ENCODE measurements around the gene GPAT3.
"Not testable (repeated sequence)": the region's sequence is repeated elsewhere in the genome, so short reads cannot be mapped to it uniquely, and the experiment has no call there.

GPAT3 gene

DNA sequence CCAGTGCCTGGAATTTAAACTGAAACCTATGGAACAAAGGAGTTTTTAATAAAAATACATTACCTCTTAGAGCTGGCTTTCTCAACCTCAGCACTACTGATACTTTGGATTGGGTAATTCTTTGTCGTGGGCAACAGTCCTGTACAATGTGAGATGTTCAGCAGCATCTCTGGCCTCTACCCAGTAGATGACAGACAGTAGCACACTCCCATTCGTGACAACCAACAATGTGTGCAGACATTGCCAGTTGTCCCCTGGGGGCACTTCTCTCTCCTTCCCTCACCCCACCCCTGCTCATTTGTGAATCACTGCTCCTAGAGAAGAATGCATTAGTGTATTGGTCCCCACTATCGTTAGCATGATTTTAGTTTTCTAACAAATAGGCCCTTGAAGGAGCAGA is 16.2 kb downstream of the GPAT3 start:
- DNase-seq (ENCODE audit: low read depth in 2 of 2): no peak

DNA sequence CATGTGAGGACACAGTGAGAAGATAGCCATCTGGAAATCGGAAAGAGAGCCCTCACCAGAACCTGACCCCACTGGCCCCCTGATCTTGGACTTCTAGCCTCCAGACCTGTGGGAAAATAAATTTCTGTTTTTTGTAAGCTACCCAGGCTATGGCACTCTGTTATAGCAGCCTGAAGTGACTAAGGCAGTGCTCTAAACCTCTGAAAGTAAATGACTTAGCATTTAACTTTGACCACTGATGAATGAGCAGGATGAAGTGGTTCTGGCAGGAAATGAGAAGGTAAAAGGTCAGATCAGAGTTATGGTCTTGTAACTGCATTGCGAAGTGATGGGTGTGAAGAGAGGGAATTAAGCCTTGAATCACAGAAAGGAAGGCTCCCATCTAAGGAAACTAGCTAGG is 17.0 kb downstream of the GPAT3 start:
- DNase-seq (ENCODE audit: low read depth in 2 of 2): no peak

GRCh38 chr4:83556006-83556707 is 20.2 kb downstream of the GPAT3 start:
- no peak for DNase-seq (ENCODE audit: low read depth in 2 of 2)

GRCh38 chr4:83556816-83557215 is 20.9 kb downstream of the GPAT3 start:
- no peak for DNase-seq (ENCODE audit: low read depth in 2 of 2)

- no peak for DNase-seq (ENCODE audit: low read depth in 2 of 2)
These were observed 22.2 kb downstream of the GPAT3 start for GRCh38 chr4:83558059-83558653.

GRCh38 chr4:83558680-83559079 is 22.8 kb downstream of the GPAT3 start:
- DNase-seq (ENCODE audit: low read depth in 2 of 2): no peak

GRCh38 chr4:83560523-83560922 is 24.6 kb downstream of the GPAT3 start:
- DNase-seq (ENCODE audit: low read depth in 2 of 2): no peak

DNA sequence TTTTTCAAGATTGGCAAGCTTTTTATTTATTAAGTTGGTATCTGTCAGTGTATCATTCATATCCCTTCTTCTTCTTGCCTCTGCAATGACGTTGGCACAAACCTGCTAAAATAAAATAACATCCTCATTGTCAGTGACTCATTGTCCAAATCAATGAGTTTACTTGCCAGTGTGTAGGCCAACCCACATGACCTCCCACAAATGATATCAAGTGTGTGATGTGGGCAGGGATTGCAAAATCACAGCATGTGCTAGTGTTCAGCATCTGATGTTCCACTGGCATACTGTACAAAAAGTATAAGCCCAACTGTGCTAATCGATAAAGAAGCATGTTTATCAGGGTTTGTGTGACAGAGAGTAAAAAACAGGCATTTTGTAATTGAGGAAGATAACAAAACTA is 25.5 kb downstream of the GPAT3 start:
- DNase-seq (ENCODE audit: low read depth in 2 of 2): no peak

DNA sequence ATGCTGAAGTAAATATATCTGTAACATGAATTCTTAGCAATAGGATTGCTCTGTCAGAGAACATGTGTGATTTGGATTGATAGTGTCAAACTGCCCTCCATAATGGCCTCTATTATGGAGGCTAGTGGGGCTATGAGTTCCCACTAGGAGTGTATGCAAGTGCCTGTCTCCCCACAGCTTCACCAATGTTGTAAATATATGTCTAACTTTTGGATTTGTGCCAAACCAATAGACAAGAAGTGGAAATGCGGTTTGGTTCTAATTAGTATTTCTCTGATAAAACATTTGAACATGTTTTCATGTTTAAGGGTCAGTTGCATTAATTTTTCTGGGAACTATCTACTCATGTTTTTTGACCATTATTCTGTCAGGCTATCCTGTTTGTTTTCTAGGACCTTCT is 28.1 kb downstream of the GPAT3 start:
- DNase-seq (ENCODE audit: low read depth in 2 of 2): no peak

DNA sequence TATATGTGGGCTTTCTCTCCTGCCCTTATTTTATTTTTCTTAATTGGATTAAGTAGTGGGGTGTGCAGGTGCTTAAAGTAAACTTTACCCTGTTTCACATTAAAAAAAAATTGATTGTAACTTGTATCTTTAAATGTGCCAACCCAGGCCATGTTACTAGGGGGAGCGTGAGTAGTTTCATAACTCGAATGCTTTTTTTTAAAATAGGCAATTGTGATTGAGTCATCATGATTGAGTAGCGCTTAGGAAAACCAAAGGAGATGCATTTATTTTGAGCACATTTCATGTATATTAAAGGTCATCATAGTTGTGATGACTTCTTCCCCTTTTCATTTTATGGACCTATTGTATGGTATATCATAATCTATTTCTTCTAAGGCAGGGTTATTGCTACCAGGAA is 32.2 kb downstream of the GPAT3 start:
- no peak for DNase-seq (ENCODE audit: low read depth in 2 of 2)

DNA sequence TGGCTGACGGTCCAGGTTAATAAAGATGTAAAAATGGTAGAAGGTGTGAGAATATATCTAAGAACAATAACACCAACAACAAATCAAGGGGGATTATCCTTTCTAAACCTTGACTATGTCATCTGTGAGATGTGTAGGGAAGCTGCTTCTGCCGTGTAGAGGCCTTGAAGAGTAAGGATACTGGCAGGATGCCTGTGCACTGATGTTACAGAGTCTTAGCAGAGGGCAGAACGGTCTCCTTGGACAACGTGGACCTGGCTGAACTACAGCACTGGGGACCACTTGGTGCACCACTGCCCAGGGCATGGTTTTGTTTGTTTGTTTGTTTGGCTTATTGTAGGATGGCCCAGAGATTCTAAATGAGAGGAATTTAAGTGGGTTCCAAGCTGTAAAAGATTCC is 33.5 kb downstream of the GPAT3 start:
- no peak for DNase-seq (ENCODE audit: low read depth in 2 of 2)

- no peak for DNase-seq (ENCODE audit: low read depth in 2 of 2)
These were observed 34.1 kb downstream of the GPAT3 start for GRCh38 chr4:83569987-83570386.

DNA sequence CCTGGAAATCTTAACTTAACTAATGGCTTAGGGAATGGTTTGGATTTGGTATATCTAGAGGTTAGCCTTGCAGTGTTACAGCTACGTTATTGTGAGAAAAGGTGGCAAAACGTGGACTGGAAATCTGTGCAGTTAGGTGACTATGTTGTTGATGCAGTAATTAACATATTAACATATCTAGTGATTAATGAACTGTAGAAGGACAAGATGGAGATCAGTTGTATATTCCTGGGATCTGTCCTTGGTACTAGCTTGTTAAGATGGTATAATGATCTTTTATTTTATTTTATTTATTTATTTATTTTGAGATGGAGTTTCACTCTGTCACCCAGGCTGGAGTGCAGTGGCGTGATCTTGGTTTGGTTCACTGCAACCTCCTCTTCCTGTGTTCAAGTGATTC is 36.9 kb downstream of the GPAT3 start:
- no peak for DNase-seq (ENCODE audit: low read depth in 2 of 2)

DNA sequence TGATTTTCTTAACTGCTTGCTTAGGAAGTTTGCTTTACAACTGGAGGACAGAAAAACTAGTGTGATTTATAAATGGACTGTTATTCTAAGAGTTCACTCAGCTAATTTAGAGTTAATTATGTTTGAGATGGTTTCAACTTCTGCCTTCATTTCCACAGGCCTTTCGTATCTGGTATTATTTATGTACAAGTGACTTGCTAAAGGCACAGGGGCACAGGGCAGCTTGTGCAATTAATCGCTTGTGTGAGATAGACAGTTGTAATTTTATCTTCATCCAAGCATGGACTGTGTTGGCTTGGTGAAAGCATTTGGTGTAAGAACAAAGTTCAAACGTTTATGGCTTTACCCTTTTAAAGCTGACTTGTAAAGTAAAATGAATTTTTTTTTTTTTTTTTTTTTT is 38.3 kb downstream of the GPAT3 start:
- no peak for DNase-seq (ENCODE audit: low read depth in 2 of 2)

- not testable (repeated sequence) for DNase-seq (ENCODE audit: low read depth in 2 of 2)
These were observed 40.3 kb downstream of the GPAT3 start for GRCh38 chr4:83576237-83576636.

DNA sequence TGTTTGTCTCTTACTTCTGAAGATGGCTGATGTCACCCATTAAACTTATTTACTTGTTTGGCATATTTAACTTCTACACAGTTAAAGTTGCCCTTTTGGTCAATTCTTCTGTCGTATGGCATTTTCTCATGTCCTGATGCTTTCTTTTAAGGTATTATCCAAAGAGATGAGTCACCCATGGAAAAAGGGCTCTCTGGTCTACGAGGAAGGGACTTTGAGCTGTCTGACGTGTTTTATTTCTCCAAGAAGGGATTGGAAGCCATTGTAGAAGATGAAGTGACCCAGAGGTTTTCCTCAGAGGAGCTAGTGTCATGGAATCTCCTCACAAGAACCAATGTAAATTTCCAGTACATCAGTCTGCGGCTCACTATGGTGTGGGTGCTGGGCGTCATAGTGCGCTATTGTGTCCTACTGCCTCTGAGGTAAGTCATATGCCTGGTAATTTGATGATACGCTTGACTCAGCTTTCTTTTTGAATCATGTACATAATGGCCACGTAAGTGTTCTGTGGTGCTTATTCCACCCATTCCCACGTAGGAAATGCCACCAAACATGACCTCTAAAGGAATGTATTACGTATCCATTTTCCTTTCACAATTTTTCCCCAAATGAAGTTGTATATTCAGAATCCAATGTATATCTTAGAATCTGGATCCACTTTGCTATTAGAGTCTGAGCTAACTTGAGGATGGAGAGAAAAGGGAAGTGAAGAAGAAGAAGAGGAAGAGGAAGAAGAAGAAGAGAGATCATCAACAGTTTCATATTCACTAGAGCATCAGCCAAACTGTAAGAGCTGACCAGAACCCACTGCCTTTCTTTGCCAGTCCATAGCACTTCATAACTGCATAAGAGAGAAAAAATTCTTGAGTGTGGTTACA is 45.7 kb downstream of the GPAT3 start:
- DNase-seq (ENCODE audit: low read depth in 2 of 2): no peak

DNA sequence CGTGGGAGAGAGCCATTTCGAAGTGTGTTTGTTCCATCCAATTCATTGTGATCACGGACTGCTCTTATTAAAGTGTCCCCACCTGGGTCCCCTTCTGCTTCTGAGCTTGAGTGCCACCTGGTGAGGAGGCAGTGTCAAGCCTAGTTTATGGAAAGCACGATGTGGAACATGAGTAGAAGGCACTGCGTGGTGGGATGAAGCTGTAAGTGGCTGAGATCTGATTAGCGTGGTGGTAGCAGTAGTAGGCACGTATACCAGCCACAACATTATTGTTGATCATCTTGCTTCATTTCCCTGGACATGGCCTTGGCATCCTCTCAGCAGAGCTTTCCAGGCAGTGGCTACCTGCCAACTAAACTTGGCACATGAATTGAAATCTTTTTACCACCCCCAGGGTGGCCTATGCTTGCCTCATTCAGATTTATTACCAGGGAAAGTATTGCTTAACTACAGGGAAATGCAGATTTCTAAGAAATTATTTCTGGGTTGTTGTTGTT is 46.4 kb downstream of the GPAT3 start:
- DNase-seq (ENCODE audit: low read depth in 2 of 2): no peak

- no peak for DNase-seq (ENCODE audit: low read depth in 2 of 2)
These were observed 50.1 kb downstream of the GPAT3 start for GRCh38 chr4:83585982-83586508.

DNA sequence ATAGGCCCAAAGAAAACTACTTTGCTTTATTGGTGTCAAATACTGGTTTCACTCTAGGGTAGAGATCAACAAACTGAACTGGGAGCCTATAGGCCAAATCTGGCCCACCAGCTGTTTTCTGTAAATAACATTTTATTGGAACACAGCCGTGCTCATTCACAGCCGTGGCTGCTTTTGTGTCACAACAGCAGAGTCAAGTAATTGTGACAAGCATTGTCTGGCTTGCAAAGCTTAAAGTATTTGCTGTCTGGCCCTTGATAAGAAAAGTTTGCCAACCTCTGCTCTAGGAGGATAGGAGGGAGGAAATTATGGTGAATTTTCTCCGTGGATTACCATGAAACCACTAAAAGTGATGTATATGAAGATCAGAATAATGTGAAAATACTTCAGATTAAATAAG is 53.4 kb downstream of the GPAT3 start:
- no peak for DNase-seq (ENCODE audit: low read depth in 2 of 2)

- DNase-seq (ENCODE audit: low read depth in 2 of 2): no peak
These were observed 55.1 kb downstream of the GPAT3 start for GRCh38 chr4:83591056-83591455.

GRCh38 chr4:83591730-83592129 is 55.8 kb downstream of the GPAT3 start:
- DNase-seq (ENCODE audit: low read depth in 2 of 2): no peak

DNA sequence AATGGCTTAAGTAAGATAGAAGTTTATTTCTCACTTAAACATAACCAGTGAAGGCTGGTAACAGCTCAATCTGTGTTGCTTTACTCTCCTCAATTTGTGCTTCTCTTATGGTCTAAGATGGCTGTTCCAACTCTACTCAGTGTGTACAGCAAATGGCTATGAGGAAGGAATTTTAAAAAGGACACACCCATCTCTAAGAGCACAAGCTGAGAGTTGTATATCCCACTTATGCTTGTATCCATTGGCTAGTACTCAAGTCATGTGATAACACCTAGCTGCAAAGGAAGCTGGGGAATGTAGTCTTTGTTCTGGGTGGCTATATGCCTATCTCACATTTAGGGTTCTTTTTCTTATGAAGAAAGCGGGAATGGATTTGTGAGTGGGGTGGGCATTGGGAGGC is 63.3 kb downstream of the GPAT3 start:
- DNase-seq (ENCODE audit: low read depth in 2 of 2): no peak
